A549 (cell line): Measurements from ENCODE around the gene CSMD2. TPM values are rescaled to one million over a fixed set of nuclear protein-coding genes. Genes with fewer than 3 reads are reported as not detected.
A peak's percentile ranks its signal among the peaks of the same experiment; 100 is the strongest.

Experiments
- ATAC-seq, 2 experiments: fragments of 200-7000 bp in 1 of 2; fragments of >200 bp in 1 of 2; cut with Nextera tagmentation in 1 of 2; cut with Tn5 transposase in 1 of 2; 3 replicates each; pipeline versions ENCODE4 v1.8.0 to v1.9.1; 2018 to 2020; ENCODE audit warnings: mild to moderate bottlenecking in 1 of 2, moderate library complexity in 1 of 2
- CTCF ChIA-PET: fragments of 300-600 bp; sonication (Branson Sonifier 250); formaldehyde crosslinking; extraction: SDS; loops from one replicate; lab custom pipeline; 2021; ENCODE audit warnings: antibody characterized with exemption, inconsistent platforms; lab: Yijun Ruan, JAX
- POLR2A ChIA-PET: fragments of 350-600 bp; formaldehyde crosslinking; extraction: SDS; loops from one replicate; lab custom pipeline; 2021; ENCODE audit warnings: antibody characterized with exemption, inconsistent platforms; lab: Yijun Ruan, JAX
- DNase-seq, 2 experiments: peaks; one replicate each; pipeline versions ENCODE4 v3.0.0 to v3.0.0-alpha.2; 2011 to 2016; ENCODE audit warnings: low read depth in 1 of 2, low spot score in 1 of 2
- FAIRE-seq: peaks from 2 replicates; lab custom pipeline; 2011; peaks lifted over from hg19 to GRCh38; lab: Jason Lieb, UNC
- H3K27ac ChIP-seq, 2 experiments: fragments of >200 bp; sonication (Bioruptor Twin); formaldehyde crosslinking; 3 replicates each; pipeline ENCODE4 v1.5.1; 2016 to 2017
- H3K4me1 ChIP-seq: fragments of >200 bp; sonication (Bioruptor Twin); formaldehyde crosslinking; 3 replicates; pipeline ENCODE4 v1.6.1; 2016
- H3K4me2 ChIP-seq: fragments of >200 bp; sonication (Bioruptor Twin); formaldehyde crosslinking; 3 replicates; pipeline ENCODE4 v1.6.1; 2016
- H3K4me3 ChIP-seq: fragments of >200 bp; sonication (Bioruptor Twin); formaldehyde crosslinking; 3 replicates; pipeline ENCODE4 v1.5.1; 2016
- H3K9me3 ChIP-seq: fragments of >200 bp; sonication (Bioruptor Twin); formaldehyde crosslinking; 3 replicates; pipeline ENCODE4 v1.6.1; 2016
- ATOH8 ChIP-seq: fragments of 250-450 bp; sonication (Bioruptor Pico); IDR thresholded peaks from 2 replicates; pipeline ENCODE4 v1.5.0; 2020; ENCODE audit warnings: low read depth, mild to moderate bottlenecking, moderate library complexity
- BCL3 ChIP-seq: fragments of >200 bp; sonication (Bioruptor Twin); formaldehyde crosslinking; IDR thresholded peaks from 3 replicates; pipeline ENCODE4 v1.6.1; 2016
- CBX2 ChIP-seq: fragments of 200-600 bp; sonication (generic); IDR thresholded peaks from 2 replicates; pipeline ENCODE4 v1.6.1; 2016; ENCODE audit warnings: low read depth, mild to moderate bottlenecking, borderline replicate concordance
- CHD2 ChIP-seq: fragments of 150-350 bp; IDR thresholded peaks from 2 replicates; pipeline ENCODE4 v1.6.1; 2014; ENCODE audit warnings: low read length; ENCODE audit not compliant: partially characterized antibody
- ELK1 ChIP-seq: fragments of 150-350 bp; IDR thresholded peaks from 2 replicates; pipeline ENCODE4 v1.6.1; 2014; ENCODE audit warnings: low read depth, mild to moderate bottlenecking, low read length
- EP300 ChIP-seq, 2 experiments: fragments of >200 bp; sonication (Bioruptor Twin); formaldehyde crosslinking; IDR thresholded peaks; 2 replicates in 1 of 2; 3 replicates in 1 of 2; pipeline ENCODE4 v1.6.1; 2016 to 2017
- HOXA7 ChIP-seq: fragments of 250-450 bp; sonication (Bioruptor Pico); IDR thresholded peaks from 2 replicates; pipeline ENCODE4 v1.5.0; 2020; ENCODE audit warnings: mild to moderate bottlenecking, moderate library complexity
- KDM1A ChIP-seq: fragments of 200-600 bp; sonication (generic); IDR thresholded peaks from 2 replicates; pipeline ENCODE4 v1.6.1; 2016; ENCODE audit warnings: low read depth, mild to moderate bottlenecking
- KDM5A ChIP-seq: fragments of 200-600 bp; sonication (generic); IDR thresholded peaks from 2 replicates; pipeline ENCODE4 v1.6.1; 2016; ENCODE audit warnings: antibody characterized with exemption, mild to moderate bottlenecking
- MYC ChIP-seq: IDR thresholded peaks from 2 replicates; pipeline ENCODE4 v1.6.1; 2012; ENCODE audit warnings: mild to moderate bottlenecking, inconsistent platforms, low read length, improper control_type of control experiment, borderline replicate concordance
- NPAS2 ChIP-seq: fragments of 250-450 bp; sonication (Bioruptor Pico); IDR thresholded peaks from 2 replicates; pipeline ENCODE4 v1.8.0; 2022; ENCODE audit warnings: mild to moderate bottlenecking, moderate library complexity, borderline replicate concordance
- PBX3 ChIP-seq: IDR thresholded peaks from 2 replicates; pipeline ENCODE4 v1.6.1; 2012
- RAD21 ChIP-seq, 2 experiments: fragments of >200 bp in 1 of 2; sonication (Bioruptor Twin) in 1 of 2; formaldehyde crosslinking in 1 of 2; IDR thresholded peaks in 1 of 2; conservative IDR thresholded peaks in 1 of 2; 2 replicates in 1 of 2; 3 replicates in 1 of 2; pipeline ENCODE4 v1.6.1; 2012 to 2018; ENCODE audit warnings: inconsistent platforms in 1 of 2
- REST ChIP-seq: fragments of 200-600 bp; sonication (generic); IDR thresholded peaks from 2 replicates; pipeline ENCODE4 v1.6.1; 2016; ENCODE audit warnings: antibody characterized with exemption, mild to moderate bottlenecking, moderate library complexity
- ZNF302 ChIP-seq: fragments of 250-450 bp; sonication (Bioruptor Pico); IDR thresholded peaks from 2 replicates; pipeline ENCODE4 v1.9.0; 2021; ENCODE audit warnings: inconsistent platforms, mild to moderate bottlenecking, moderate library complexity
- WGBS: methylation state at CpG from one replicate; pipeline ENCODE4 v1.1.6; 2017; ENCODE audit errors: missing lambda C conversion rate; 5-methylcytosine and 5-hydroxymethylcytosine counted together
- polyA plus RNA-seq, 4 experiments: library from polyadenylated mRNA; depleted of rRNA in 3 of 4; stranded (reverse); fragments of >200 nt; fragmentation: RNase III in 1 of 4; extraction: RNeasy Plus Mini Kit Qiagen cat#74134 plus additional on column Dnase treatment in 1 of 4; gene quantifications; 2 replicates in 3 of 4; 3 replicates in 1 of 4; pipeline ENCODE4 v1.2.3, GENCODE V29; 2011 to 2017
- TF ChIP-seq, protein P1 (sequence below): IDR thresholded peaks from 2 replicates; pipeline ENCODE4 v1.6.1; 2012

CSMD2 gene
- polyA plus RNA-seq, 2 of the 4 experiments (the other 2 are of a cell fraction): not detected

- TF ChIP-seq MYC (no peak), CBX2 (no peak), RAD21 (conservative IDR thresholded peaks at IDR 0.05 in 1 of 2, IDR thresholded peaks at IDR 0.05 in 1 of 2) (no peak), BCL3 (no peak), KDM1A (no peak), HOXA7 (CRISPR knock-in tag) (no peak)
- Histone ChIP-seq H3K4me1 (no peaks in the 10 kb centered on the region), H3K27ac (no peak overlapping the region), H3K9me3 (no peaks in the 10 kb centered on the region), H3K4me2 (no peak overlapping the region), H3K4me3 (no peak overlapping the region)
- ATAC-seq (no peak), DNase-seq (no peak), FAIRE-seq (no peak)
- 5% methylated on average over 7 of the region's 7 CpGs for WGBS
- ChIA-PET POLR2A (no interaction called here), CTCF (no interaction called here)
These were observed 127.2 kb downstream of the CSMD2 start for GRCh38 chr1:34037856-34038255.

DNA sequence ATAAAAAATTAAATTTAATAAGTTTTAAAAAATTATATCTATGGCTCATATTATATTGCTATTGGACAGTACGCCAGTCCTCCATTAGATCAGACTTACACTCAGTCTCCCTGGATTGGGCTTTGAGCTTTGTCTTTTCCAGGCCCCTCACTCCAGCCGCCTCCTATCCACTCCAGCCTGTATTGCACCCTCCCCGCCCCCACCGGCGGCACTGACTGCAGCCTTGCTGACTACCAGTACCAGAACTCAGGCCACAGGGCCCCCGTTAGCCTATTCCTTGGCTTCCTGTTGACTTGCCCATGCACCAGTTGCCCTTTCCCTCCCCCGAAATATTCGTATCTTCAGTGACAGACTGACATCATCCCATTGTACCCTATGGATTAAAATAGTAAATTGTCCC lies 127.9 kb downstream of the CSMD2 start:
- CTCF ChIA-PET: no interaction called here
- Histone ChIP-seq H3K4me3 (no peak overlapping the region), H3K9me3 (no peaks in the 10 kb centered on the region), H3K4me2 (no peak overlapping the region), H3K4me1 (no peaks in the 10 kb centered on the region), H3K27ac (no peak overlapping the region)
- 22% methylated on average over 7 of the region's 8 CpGs for WGBS
- POLR2A ChIA-PET: no interaction called here
- TF ChIP-seq PBX3 (no peak), HOXA7 (CRISPR knock-in tag) (no peak), NPAS2 (no peak), ATOH8 (CRISPR knock-in tag) (no peak), REST (no peak)
- no peak for FAIRE-seq
- ATAC-seq: no peak
- no peak for DNase-seq

DNA sequence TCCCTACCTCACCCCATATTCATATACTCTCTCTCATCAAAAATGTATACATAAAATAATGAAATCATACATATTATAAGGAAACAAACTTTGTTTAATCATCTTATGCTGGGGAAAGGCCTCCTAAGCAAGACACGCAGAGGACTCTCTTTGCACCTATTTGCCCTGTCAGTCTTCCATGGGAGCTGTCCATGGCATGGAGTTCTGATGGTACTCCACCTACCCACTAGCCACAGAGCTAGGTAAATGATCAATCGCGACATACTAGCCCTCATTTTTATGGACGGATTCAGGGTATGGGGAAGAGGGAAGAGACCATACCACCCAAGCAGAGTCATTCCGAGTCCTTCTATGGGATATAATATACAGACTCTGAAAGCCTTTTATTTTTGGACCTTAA lies 131.0 kb downstream of the CSMD2 start:
- POLR2A ChIA-PET: no interaction called here
- no peak overlapping the region for H3K4me3 ChIP-seq
- TF ChIP-seq CHD2 (no peak), EP300 (IDR thresholded peaks at IDR 0.05) (no peak), ELK1 (no peak), ZNF302 (CRISPR knock-in tag) (no peak), KDM5A (no peak), REST (peak; percentile 43; the same call in 1 of the 2 replicates)
- TF ChIP-seq, protein P1, sequence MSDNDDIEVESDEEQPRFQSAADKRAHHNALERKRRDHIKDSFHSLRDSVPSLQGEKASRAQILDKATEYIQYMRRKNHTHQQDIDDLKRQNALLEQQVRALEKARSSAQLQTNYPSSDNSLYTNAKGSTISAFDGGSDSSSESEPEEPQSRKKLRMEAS: no peak
- no peak for FAIRE-seq
- WGBS: 29% methylated on average over 5 of the region's 5 CpGs
- H3K9me3 ChIP-seq: no peaks in the 10 kb centered on the region
- no peak overlapping the region for H3K4me2 ChIP-seq
- no peaks in the 10 kb centered on the region for H3K4me1 ChIP-seq
- CTCF ChIA-PET: no interaction called here
- no peak for ATAC-seq
- no peak overlapping the region for H3K27ac ChIP-seq
- DNase-seq: no peak
